ENCODE results near the gene TP53INP2. TPM values are rescaled to one million over a fixed set of nuclear protein-coding genes. Genes with fewer than 3 reads are reported as not detected.
A peak's percentile ranks its signal among the peaks of the same experiment; 100 is the strongest.

TP53INP2 gene
- total and polyA plus RNA-seq, 2 donors (not counting 3 experiments of a cell fraction or from before 2014, with no cell fraction given), result 18.3 to 30.5 TPM

DNA sequence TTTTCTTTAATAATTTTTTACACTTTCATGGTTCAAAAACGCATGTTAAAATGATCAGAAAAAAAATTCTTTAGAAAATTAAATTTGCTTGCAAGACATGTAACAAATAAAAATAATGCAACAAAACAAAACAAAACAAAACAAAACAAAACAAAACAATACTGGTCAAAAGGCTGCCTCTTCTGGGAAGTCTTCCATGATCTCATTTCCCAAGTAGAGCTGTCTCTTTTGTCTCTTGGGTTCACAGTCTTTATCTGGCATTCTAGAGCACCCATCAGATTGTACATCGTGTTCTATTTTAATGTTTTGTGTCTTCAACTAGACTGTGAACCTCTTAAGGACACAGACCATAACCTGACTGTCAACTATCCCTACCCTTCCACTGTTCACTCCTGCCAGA is 25.3 kb downstream of the TP53INP2 start:
- Histone ChIP-seq H3K9me1 (replicated peaks; ENCODE audit: control insufficient read depth, extremely low read depth, insufficient read depth, low read length) (no peaks in the 10 kb centered on the region), H3K4me1 (ENCODE audit: control insufficient read depth, extremely low read depth, insufficient read depth, low read length) (no peaks in the 10 kb centered on the region), H3K4me2 (ENCODE audit: insufficient read depth, low read length) (no peak overlapping the region), H3K36me3 (ENCODE audit: control insufficient read depth in 2 of 2, extremely low read depth in 1 of 2, insufficient read depth in 2 of 2, low read length in 2 of 2) (peaks cover 3 to 7% of the 10 kb centered on the region in 2 experiments), H4K20me1 (replicated peaks; ENCODE audit: control insufficient read depth, extremely low read depth, insufficient read depth, low read length) (no peaks in the 10 kb centered on the region), H3K9me3 (replicated peaks; ENCODE audit: control insufficient read depth, insufficient read depth, low read length) (no peaks in the 10 kb centered on the region), H3K9ac (replicated peaks; ENCODE audit: extremely low read depth, insufficient read depth, low read length) (no peak overlapping the region), H3K4me3 (replicated peaks in 1 of 3; ENCODE audit: insufficient read depth in 1 of 3, low read depth in 1 of 3, low read length in 3 of 3) (no peak overlapping the region), H3K79me2 (ENCODE audit: control insufficient read depth, insufficient read depth, low read length) (no peaks in the 10 kb centered on the region), H3K27ac (ENCODE audit: insufficient read depth, low read depth, low read length) (no peak overlapping the region), H2AFZ (ENCODE audit: low read depth, low read length) (no peak overlapping the region), H3K27me3 (ENCODE audit: control insufficient read depth in 2 of 2, insufficient read depth in 2 of 2, low read length in 2 of 2) (no peaks in the 10 kb centered on the region)
- FAIRE-seq, result peak; percentile 12
- dilution Hi-C loops (cut with MboI; ENCODE audit: extremely low pct_ligation_motif_present, low sequenced_read_pairs), result no loop called here
- POLR2A ChIA-PET, result no interaction called here
- CTCF ChIA-PET, result interaction anchor here (1.0 to 1.5 kb wide), 2 partner anchors 12 to 151 kb away, joined by 4 to 7 read pairs; no protein-coding TSS in a partner anchor
- DNase-seq (ENCODE audit: low read depth, low spot score), result no peak
- intact Hi-C loops (cut with micrococcal nuclease), result no loop called here
- no TSS peak for BruUV-seq (replicated peaks)
- TF ChIP-seq POLR2AphosphoS5 (IDR thresholded peaks at IDR 0.05; ENCODE audit: insufficient read depth, low read depth, low read length) (no peak), MYC (IDR thresholded peaks at IDR 0.05; ENCODE audit: low read depth, low read length) (no peak), JUN (IDR thresholded peaks at IDR 0.05; ENCODE audit: borderline replicate concordance, insufficient read depth, insufficient read length, low read depth) (no peak), EZH2 (IDR thresholded peaks at IDR 0.05; ENCODE audit: borderline replicate concordance, low read depth, low read length, severe bottlenecking) (no peak), POLR2A (IDR thresholded peaks at IDR 0.05; ENCODE audit: low read depth, low read length) (no peak), GATA2 (IDR thresholded peaks at IDR 0.05; ENCODE audit: insufficient read depth, insufficient read length, low read depth, low read length) (no peak), FOS (IDR thresholded peaks at IDR 0.05; ENCODE audit: borderline replicate concordance, insufficient read depth, low read length) (no peak)
- TF ChIP-seq, protein P1, sequence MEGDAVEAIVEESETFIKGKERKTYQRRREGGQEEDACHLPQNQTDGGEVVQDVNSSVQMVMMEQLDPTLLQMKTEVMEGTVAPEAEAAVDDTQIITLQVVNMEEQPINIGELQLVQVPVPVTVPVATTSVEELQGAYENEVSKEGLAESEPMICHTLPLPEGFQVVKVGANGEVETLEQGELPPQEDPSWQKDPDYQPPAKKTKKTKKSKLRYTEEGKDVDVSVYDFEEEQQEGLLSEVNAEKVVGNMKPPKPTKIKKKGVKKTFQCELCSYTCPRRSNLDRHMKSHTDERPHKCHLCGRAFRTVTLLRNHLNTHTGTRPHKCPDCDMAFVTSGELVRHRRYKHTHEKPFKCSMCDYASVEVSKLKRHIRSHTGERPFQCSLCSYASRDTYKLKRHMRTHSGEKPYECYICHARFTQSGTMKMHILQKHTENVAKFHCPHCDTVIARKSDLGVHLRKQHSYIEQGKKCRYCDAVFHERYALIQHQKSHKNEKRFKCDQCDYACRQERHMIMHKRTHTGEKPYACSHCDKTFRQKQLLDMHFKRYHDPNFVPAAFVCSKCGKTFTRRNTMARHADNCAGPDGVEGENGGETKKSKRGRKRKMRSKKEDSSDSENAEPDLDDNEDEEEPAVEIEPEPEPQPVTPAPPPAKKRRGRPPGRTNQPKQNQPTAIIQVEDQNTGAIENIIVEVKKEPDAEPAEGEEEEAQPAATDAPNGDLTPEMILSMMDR (IDR thresholded peaks at IDR 0.05; ENCODE audit: extremely low read depth in 1 of 2, insufficient read depth in 1 of 2, low read depth in 1 of 2, low read length in 2 of 2), result no peak
- TF ChIP-seq, protein P2, sequence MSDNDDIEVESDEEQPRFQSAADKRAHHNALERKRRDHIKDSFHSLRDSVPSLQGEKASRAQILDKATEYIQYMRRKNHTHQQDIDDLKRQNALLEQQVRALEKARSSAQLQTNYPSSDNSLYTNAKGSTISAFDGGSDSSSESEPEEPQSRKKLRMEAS (IDR thresholded peaks at IDR 0.05; ENCODE audit: insufficient read depth, insufficient read length), result no peak
